A549 (cell line): ENCODE results near the gene ARHGAP44. TPM values are rescaled to one million over a fixed set of nuclear protein-coding genes. Genes with fewer than 3 reads are reported as not detected.

Experiments
- ATAC-seq, 2 experiments: fragments of 200-7000 bp in 1 of 2; fragments of >200 bp in 1 of 2; cut with Nextera tagmentation in 1 of 2; cut with Tn5 transposase in 1 of 2; 3 replicates each; pipeline versions ENCODE4 v1.8.0 to v1.9.1; 2018 to 2020; ENCODE audit warnings: mild to moderate bottlenecking in 1 of 2, moderate library complexity in 1 of 2
- CTCF ChIA-PET: fragments of 300-600 bp; sonication (Branson Sonifier 250); formaldehyde crosslinking; extraction: SDS; loops from one replicate; lab custom pipeline; 2021; ENCODE audit warnings: antibody characterized with exemption, inconsistent platforms; lab: Yijun Ruan, JAX
- POLR2A ChIA-PET: fragments of 350-600 bp; formaldehyde crosslinking; extraction: SDS; loops from one replicate; lab custom pipeline; 2021; ENCODE audit warnings: antibody characterized with exemption, inconsistent platforms; lab: Yijun Ruan, JAX
- DNase-seq, 2 experiments: peaks; one replicate each; pipeline versions ENCODE4 v3.0.0 to v3.0.0-alpha.2; 2011 to 2016; ENCODE audit warnings: low read depth in 1 of 2, low spot score in 1 of 2
- FAIRE-seq: peaks from 2 replicates; lab custom pipeline; 2011; peaks lifted over from hg19 to GRCh38; lab: Jason Lieb, UNC
- H3K27ac ChIP-seq, 2 experiments: fragments of >200 bp; sonication (Bioruptor Twin); formaldehyde crosslinking; 3 replicates each; pipeline ENCODE4 v1.5.1; 2016 to 2017
- H3K4me1 ChIP-seq: fragments of >200 bp; sonication (Bioruptor Twin); formaldehyde crosslinking; 3 replicates; pipeline ENCODE4 v1.6.1; 2016
- H3K4me2 ChIP-seq: fragments of >200 bp; sonication (Bioruptor Twin); formaldehyde crosslinking; 3 replicates; pipeline ENCODE4 v1.6.1; 2016
- H3K4me3 ChIP-seq: fragments of >200 bp; sonication (Bioruptor Twin); formaldehyde crosslinking; 3 replicates; pipeline ENCODE4 v1.5.1; 2016
- H3K9me3 ChIP-seq: fragments of >200 bp; sonication (Bioruptor Twin); formaldehyde crosslinking; 3 replicates; pipeline ENCODE4 v1.6.1; 2016
- BHLHE40 ChIP-seq: IDR thresholded peaks from 2 replicates; pipeline ENCODE4 v1.6.1; 2012; ENCODE audit warnings: low read depth, low read length, inconsistent platforms
- CBX8 ChIP-seq: fragments of 200-600 bp; sonication (generic); IDR thresholded peaks from 2 replicates; pipeline ENCODE4 v1.6.1; 2016
- CEBPB ChIP-seq, 2 experiments: fragments of >200 bp in 1 of 2; sonication (Bioruptor Twin) in 1 of 2; formaldehyde crosslinking in 1 of 2; IDR thresholded peaks; 2 replicates each; pipeline ENCODE4 v1.6.1; 2012 to 2016
- CHD4 ChIP-seq: fragments of 200-600 bp; sonication (generic); IDR thresholded peaks from 2 replicates; pipeline ENCODE4 v1.6.1; 2016; ENCODE audit warnings: antibody characterized with exemption, mild to moderate bottlenecking, borderline replicate concordance
- EHF ChIP-seq: fragments of 250-450 bp; sonication (Bioruptor Pico); IDR thresholded peaks from 2 replicates; pipeline ENCODE4 v1.5.0; 2020; ENCODE audit warnings: mild to moderate bottlenecking
- EHMT2 ChIP-seq: fragments of 200-600 bp; sonication (generic); IDR thresholded peaks from 2 replicates; pipeline ENCODE4 v1.6.1; 2016; ENCODE audit warnings: antibody characterized with exemption, low read depth, mild to moderate bottlenecking, moderate library complexity
- FOSB ChIP-seq: fragments of 250-450 bp; sonication (Bioruptor Pico); IDR thresholded peaks from 2 replicates; pipeline ENCODE4 v1.5.0; 2020; ENCODE audit warnings: mild to moderate bottlenecking, moderate library complexity
- FOXS1 ChIP-seq: fragments of 250-450 bp; sonication (Bioruptor Pico); IDR thresholded peaks from 2 replicates; pipeline ENCODE4 v1.5.0; 2020; ENCODE audit warnings: mild to moderate bottlenecking, moderate library complexity
- GATA3 ChIP-seq: IDR thresholded peaks from 2 replicates; pipeline ENCODE4 v1.6.1; 2012; ENCODE audit warnings: borderline replicate concordance
- HOXB13 ChIP-seq: fragments of 250-450 bp; sonication (Bioruptor Pico); IDR thresholded peaks from 2 replicates; pipeline ENCODE4 v1.5.0; 2020; ENCODE audit warnings: low read depth, mild to moderate bottlenecking, moderate library complexity
- HOXB5 ChIP-seq: fragments of 250-450 bp; sonication (Bioruptor Pico); IDR thresholded peaks from 2 replicates; pipeline ENCODE4 v1.5.0; 2020; ENCODE audit warnings: mild to moderate bottlenecking, moderate library complexity
- JUNB ChIP-seq: fragments of >200 bp; sonication (Bioruptor Twin); formaldehyde crosslinking; IDR thresholded peaks from 2 replicates; pipeline ENCODE4 v1.6.1; 2016
- KDM5A ChIP-seq: fragments of 200-600 bp; sonication (generic); IDR thresholded peaks from 2 replicates; pipeline ENCODE4 v1.6.1; 2016; ENCODE audit warnings: antibody characterized with exemption, mild to moderate bottlenecking
- PHF8 ChIP-seq: fragments of 200-600 bp; sonication (generic); IDR thresholded peaks from 2 replicates; pipeline ENCODE4 v1.6.1; 2016; ENCODE audit warnings: low read depth, mild to moderate bottlenecking, antibody characterized with exemption, moderate library complexity, borderline replicate concordance
- POLR2AphosphoS2 ChIP-seq: conservative IDR thresholded peaks from 2 replicates; pipeline ENCODE4 v1.6.1; 2012; ENCODE audit warnings: low read length, improper control_type of control experiment, inconsistent platforms
- RCOR1 ChIP-seq: fragments of 150-350 bp; IDR thresholded peaks from 2 replicates; pipeline ENCODE4 v1.6.1; 2014; ENCODE audit warnings: antibody characterized with exemption, low read length, low read depth
- RFX5 ChIP-seq: fragments of 450-650 bp; IDR thresholded peaks from 2 replicates; pipeline ENCODE4 v1.7.1; 2014; ENCODE audit warnings: antibody characterized with exemption, mild to moderate bottlenecking, moderate library complexity
- SREBF2 ChIP-seq: fragments of 450-650 bp; IDR thresholded peaks from 2 replicates; pipeline ENCODE4 v1.6.1; 2014; ENCODE audit warnings: mild to moderate bottlenecking, moderate library complexity
- TFCP2L1 ChIP-seq: fragments of 250-450 bp; sonication (Bioruptor Pico); IDR thresholded peaks from 2 replicates; pipeline ENCODE4 v1.5.0; 2021; ENCODE audit warnings: mild to moderate bottlenecking
- ZFP36 ChIP-seq: fragments of 450-650 bp; IDR thresholded peaks from 2 replicates; pipeline ENCODE4 v1.6.1; 2014; ENCODE audit warnings: borderline replicate concordance; ENCODE audit not compliant: partially characterized antibody
- WGBS: methylation state at CpG from one replicate; pipeline ENCODE4 v1.1.6; 2017; ENCODE audit errors: missing lambda C conversion rate; 5-methylcytosine and 5-hydroxymethylcytosine counted together
- polyA plus RNA-seq, 4 experiments: library from polyadenylated mRNA; depleted of rRNA in 3 of 4; stranded (reverse); fragments of >200 nt; fragmentation: RNase III in 1 of 4; extraction: RNeasy Plus Mini Kit Qiagen cat#74134 plus additional on column Dnase treatment in 1 of 4; gene quantifications; 2 replicates in 3 of 4; 3 replicates in 1 of 4; pipeline ENCODE4 v1.2.3, GENCODE V29; 2011 to 2017
- TF ChIP-seq, protein P1 (sequence below): fragments of >200 bp; sonication (Bioruptor Twin); formaldehyde crosslinking; IDR thresholded peaks from 2 replicates; pipeline ENCODE4 v1.6.1; 2016
- TF ChIP-seq, protein P2 (sequence below): fragments of 450-650 bp; IDR thresholded peaks from 2 replicates; pipeline ENCODE4 v1.6.1; 2014; ENCODE audit warnings: antibody characterized with exemption
- TF ChIP-seq, protein P3 (sequence below): fragments of >200 bp; sonication (Bioruptor Twin); formaldehyde crosslinking; IDR thresholded peaks from 3 replicates; pipeline ENCODE4 v1.5.1; 2016
- TF ChIP-seq, protein P4 (sequence below): IDR thresholded peaks from 2 replicates; pipeline ENCODE4 v1.6.1; 2012

ARHGAP44 gene
- polyA plus RNA-seq, 2 of the 4 experiments (the other 2 are of a cell fraction): 4.1 to 4.2 TPM

DNA sequence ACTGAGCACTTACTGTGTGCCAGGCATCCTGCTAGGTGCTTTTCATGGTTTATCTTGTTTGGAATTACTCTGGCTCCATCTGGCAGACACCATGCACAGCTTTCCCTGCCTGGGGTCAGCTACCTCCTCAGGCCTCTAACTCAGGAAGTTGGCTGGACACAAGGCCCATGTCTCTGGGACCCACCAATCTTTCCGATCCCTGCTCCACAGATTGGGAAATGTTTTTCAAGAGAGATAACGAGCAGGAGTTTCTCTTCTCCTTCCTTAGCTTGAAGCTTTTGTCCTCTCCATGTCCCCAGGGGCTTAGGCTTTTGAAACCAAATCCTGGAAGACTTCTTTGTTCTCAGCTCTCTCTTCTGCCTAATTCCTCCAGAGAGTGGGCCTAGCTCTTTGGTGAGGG, 240.0 kb downstream of the ARHGAP44 start:
- H3K4me1 ChIP-seq: peaks cover 5% of the 10 kb centered on the region; the same call in 1 of the 3 replicates
- FAIRE-seq: no peak
- no peak overlapping the region for H3K27ac ChIP-seq
- 10% methylated on average over 2 of the region's 2 CpGs for WGBS
- no peak for TF ChIP-seq PHF8
- no peak for TF ChIP-seq SREBF2
- no peak for TF ChIP-seq CEBPB (IDR thresholded peaks at IDR 0.05)
- TF ChIP-seq, protein P1, sequence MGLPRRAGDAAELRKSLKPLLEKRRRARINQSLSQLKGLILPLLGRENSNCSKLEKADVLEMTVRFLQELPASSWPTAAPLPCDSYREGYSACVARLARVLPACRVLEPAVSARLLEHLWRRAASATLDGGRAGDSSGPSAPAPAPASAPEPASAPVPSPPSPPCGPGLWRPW: no peak
- TF ChIP-seq JUNB: no peak
- no peak for TF ChIP-seq GATA3
- no peak for TF ChIP-seq EHF (CRISPR knock-in tag)
- TF ChIP-seq, protein P2, sequence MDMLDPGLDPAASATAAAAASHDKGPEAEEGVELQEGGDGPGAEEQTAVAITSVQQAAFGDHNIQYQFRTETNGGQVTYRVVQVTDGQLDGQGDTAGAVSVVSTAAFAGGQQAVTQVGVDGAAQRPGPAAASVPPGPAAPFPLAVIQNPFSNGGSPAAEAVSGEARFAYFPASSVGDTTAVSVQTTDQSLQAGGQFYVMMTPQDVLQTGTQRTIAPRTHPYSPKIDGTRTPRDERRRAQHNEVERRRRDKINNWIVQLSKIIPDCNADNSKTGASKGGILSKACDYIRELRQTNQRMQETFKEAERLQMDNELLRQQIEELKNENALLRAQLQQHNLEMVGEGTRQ: no peak
- TF ChIP-seq FOSB (CRISPR knock-in tag): no peak
- TF ChIP-seq ZFP36: no peak
- H3K4me2 ChIP-seq: no peak overlapping the region
- CTCF ChIA-PET: interaction anchor here (0.7 to 5.4 kb wide), 24 partner anchors 9 to 1898 kb away, joined by 3 to 111 read pairs (median 4); partner anchors contain the start of genes ELAC2 and HS3ST3B1
- no peak for ATAC-seq
- no peak for DNase-seq
- no peaks in the 10 kb centered on the region for H3K9me3 ChIP-seq
- no peak overlapping the region for H3K4me3 ChIP-seq
- POLR2A ChIA-PET: interaction anchor here (1.4 kb wide), 1 partner anchor 11 kb away, joined by 7 read pairs; the partner anchor contains the start of gene ELAC2

DNA sequence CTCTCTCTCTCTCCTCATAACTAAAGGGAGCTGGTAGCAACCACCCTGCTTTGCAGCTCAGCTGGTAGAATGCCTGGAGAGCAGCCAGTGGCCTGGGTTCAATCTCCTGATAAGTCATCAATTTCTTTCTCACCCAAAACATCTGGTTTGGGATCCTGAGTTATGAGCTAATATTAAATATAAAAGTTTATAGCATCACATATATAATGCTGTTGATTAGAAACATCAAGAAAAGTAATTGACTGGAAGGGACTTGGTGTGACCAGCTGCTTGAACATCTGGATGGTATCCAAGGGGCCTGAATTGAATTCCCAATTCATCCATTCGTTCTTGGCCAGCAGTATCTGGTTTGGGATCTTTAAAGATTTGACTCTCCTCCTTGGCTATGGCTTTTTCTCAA, 240.8 kb downstream of the ARHGAP44 start:
- POLR2A ChIA-PET: interaction anchor here (1.7 kb wide), 1 partner anchor 12 kb away, joined by 7 read pairs; the partner anchor contains the start of gene ELAC2

More for the DNA sequence above, 240.8 kb downstream of the ARHGAP44 start:
- CTCF ChIA-PET: interaction anchor here (0.6 to 5.4 kb wide), 54 partner anchors 10 to 1897 kb away, joined by 3 to 111 read pairs (median 4); partner anchors contain the start of genes ELAC2 and HS3ST3B1
- Histone ChIP-seq H3K4me3 (no peak overlapping the region), H3K27ac (no peak overlapping the region), H3K9me3 (no peaks in the 10 kb centered on the region), H3K4me2 (no peak overlapping the region), H3K4me1 (peaks cover under 1% of the 10 kb centered on the region; the same call in 1 of the 3 replicates)
- DNase-seq (no peak), FAIRE-seq (no peak), ATAC-seq (no peak)
- TF ChIP-seq KDM5A (no peak), EHMT2 (no peak), JUNB (no peak), HOXB13 (CRISPR knock-in tag) (no peak), POLR2AphosphoS2 (no peak), CBX8 (no peak), BHLHE40 (no peak), RCOR1 (no peak), TFCP2L1 (no peak), CHD4 (no peak), HOXB5 (no peak), FOXS1 (CRISPR knock-in tag) (no peak), RFX5 (no peak)
- TF ChIP-seq, protein P3, sequence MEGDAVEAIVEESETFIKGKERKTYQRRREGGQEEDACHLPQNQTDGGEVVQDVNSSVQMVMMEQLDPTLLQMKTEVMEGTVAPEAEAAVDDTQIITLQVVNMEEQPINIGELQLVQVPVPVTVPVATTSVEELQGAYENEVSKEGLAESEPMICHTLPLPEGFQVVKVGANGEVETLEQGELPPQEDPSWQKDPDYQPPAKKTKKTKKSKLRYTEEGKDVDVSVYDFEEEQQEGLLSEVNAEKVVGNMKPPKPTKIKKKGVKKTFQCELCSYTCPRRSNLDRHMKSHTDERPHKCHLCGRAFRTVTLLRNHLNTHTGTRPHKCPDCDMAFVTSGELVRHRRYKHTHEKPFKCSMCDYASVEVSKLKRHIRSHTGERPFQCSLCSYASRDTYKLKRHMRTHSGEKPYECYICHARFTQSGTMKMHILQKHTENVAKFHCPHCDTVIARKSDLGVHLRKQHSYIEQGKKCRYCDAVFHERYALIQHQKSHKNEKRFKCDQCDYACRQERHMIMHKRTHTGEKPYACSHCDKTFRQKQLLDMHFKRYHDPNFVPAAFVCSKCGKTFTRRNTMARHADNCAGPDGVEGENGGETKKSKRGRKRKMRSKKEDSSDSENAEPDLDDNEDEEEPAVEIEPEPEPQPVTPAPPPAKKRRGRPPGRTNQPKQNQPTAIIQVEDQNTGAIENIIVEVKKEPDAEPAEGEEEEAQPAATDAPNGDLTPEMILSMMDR: no peak
- TF ChIP-seq, protein P4, sequence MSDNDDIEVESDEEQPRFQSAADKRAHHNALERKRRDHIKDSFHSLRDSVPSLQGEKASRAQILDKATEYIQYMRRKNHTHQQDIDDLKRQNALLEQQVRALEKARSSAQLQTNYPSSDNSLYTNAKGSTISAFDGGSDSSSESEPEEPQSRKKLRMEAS: no peak
- TF ChIP-seq, protein P1: no peak
- TF ChIP-seq, protein P2: no peak
- 89% methylated on average over 1 of the region's 1 CpG for WGBS
